ENCODE data around the gene GNAO1.

Gene GNAO1

GRCh38 chr16:56206951-56207350 lies 15.7 kb downstream of the GNAO1 start:
- H3K27ac ChIP-seq = no peak overlapping the region
- TF ChIP-seq, protein P1, sequence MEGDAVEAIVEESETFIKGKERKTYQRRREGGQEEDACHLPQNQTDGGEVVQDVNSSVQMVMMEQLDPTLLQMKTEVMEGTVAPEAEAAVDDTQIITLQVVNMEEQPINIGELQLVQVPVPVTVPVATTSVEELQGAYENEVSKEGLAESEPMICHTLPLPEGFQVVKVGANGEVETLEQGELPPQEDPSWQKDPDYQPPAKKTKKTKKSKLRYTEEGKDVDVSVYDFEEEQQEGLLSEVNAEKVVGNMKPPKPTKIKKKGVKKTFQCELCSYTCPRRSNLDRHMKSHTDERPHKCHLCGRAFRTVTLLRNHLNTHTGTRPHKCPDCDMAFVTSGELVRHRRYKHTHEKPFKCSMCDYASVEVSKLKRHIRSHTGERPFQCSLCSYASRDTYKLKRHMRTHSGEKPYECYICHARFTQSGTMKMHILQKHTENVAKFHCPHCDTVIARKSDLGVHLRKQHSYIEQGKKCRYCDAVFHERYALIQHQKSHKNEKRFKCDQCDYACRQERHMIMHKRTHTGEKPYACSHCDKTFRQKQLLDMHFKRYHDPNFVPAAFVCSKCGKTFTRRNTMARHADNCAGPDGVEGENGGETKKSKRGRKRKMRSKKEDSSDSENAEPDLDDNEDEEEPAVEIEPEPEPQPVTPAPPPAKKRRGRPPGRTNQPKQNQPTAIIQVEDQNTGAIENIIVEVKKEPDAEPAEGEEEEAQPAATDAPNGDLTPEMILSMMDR (IDR thresholded peaks at IDR 0.05) = no peak
- TF ChIP-seq ZFX (IDR thresholded peaks at IDR 0.05; ENCODE audit: borderline replicate concordance) = no peak

GRCh38 chr16:56207421-56207820 lies 16.1 kb downstream of the GNAO1 start:
- no peak overlapping the region for H3K27ac ChIP-seq
- no peak for TF ChIP-seq ZFX (IDR thresholded peaks at IDR 0.05; ENCODE audit: borderline replicate concordance)
- TF ChIP-seq, protein P1 (IDR thresholded peaks at IDR 0.05) = no peak

DNA sequence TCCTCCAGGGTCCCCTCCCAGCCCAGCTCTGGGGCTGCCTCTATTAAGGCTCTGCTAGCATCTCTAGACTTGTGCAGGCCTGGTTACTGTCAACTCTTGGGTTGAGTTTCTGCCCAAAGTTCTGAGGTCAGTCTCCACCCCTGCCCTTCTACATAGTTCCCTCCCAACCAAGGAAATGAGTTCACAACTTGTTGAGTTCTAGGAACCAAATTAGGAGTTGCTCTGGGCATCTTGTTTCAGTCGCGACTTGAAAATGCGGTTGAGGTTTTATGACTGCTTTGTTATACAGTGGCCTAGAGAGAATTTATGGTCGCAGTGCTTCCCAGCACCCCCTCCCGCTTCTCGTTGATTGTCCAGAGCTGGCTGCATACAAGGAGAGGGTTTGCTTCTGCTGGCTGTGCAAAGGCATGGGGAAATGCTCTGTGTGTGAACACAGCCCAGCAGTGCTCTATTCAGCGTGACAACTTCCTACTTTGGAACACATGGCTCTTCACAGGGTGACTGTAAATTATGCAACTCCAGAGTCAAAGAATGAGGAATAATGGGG lies 20.2 kb downstream of the GNAO1 start:
- no peak for TF ChIP-seq ZFX (IDR thresholded peaks at IDR 0.05; ENCODE audit: borderline replicate concordance)
- TF ChIP-seq, protein P1 (IDR thresholded peaks at IDR 0.05) = no peak
- H3K27ac ChIP-seq = no peak overlapping the region

GRCh38 chr16:56212144-56212543 lies 20.9 kb downstream of the GNAO1 start:
- no peak for TF ChIP-seq ZFX (IDR thresholded peaks at IDR 0.05; ENCODE audit: borderline replicate concordance)
- TF ChIP-seq, protein P1 (IDR thresholded peaks at IDR 0.05) = no peak
- H3K27ac ChIP-seq = no peak overlapping the region

DNA sequence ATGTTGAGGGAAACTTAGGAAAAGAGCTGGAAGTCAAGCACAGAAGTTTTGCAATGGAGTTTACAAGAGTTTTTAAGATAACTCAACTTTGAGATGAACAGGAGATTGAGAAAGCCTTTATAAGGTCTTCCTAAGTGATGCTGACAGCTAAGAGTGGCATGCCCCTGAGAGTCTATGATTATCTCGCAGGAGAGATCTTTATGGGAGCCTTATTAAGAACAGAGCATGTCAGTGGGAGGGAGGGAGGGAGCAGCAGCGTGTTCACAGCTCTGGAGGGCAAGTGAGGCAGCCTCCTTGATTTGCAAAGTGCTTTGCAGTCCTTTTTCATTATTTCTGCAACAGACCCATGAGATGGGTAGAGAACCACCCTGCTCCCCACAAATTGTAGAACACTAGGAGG lies 30.7 kb downstream of the GNAO1 start:
- TF ChIP-seq ZFX (IDR thresholded peaks at IDR 0.05; ENCODE audit: borderline replicate concordance) = no peak
- H3K27ac ChIP-seq = no peak overlapping the region

DNA sequence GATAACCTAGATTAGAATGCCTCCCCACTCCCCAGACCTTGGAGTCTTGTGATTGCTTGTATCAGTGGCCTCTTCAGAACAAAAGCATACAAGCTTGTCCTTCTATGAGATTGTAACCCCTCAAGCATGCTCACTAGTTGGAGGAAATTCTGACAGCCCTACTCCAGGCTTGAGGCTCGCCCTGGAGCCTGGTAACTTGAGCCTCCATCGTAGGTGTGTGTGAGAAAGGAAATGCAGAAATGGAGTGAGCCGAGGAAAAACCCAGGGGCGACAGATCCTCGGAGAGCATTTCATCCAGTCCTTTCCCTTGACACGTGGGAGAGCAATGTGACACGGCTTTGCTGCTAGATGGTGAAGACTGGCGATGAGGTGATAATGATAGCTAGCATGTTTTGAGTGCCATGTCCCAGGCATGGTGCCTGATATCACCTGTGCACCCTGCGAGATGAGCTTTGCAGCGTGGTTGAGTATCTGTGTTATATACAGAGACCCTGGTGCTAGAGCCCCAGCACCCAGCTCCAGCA lies 31.2 kb downstream of the GNAO1 start:
- TF ChIP-seq, protein P1 (IDR thresholded peaks at IDR 0.05) = no peak
- no peak for TF ChIP-seq ZFX (IDR thresholded peaks at IDR 0.05; ENCODE audit: borderline replicate concordance)

GRCh38 chr16:56225017-56225742 lies 33.9 kb downstream of the GNAO1 start:
- no peak overlapping the region for H3K27ac ChIP-seq
- no peak for TF ChIP-seq ZFX (IDR thresholded peaks at IDR 0.05; ENCODE audit: borderline replicate concordance)
- TF ChIP-seq, protein P1 (IDR thresholded peaks at IDR 0.05) = no peak

More for the DNA sequence above, 31.2 kb downstream of the GNAO1 start:
- no peak overlapping the region for H3K27ac ChIP-seq
